ENCODE data around the gene IMMP2L.
"Not testable (repeated sequence)": the region's sequence is repeated elsewhere in the genome, so short reads cannot be mapped to it uniquely, and the experiment has no call there.

The IMMP2L gene

GRCh38 chr7:111561904-111562732 lies at the start of gene IMMP2L:
Gene IMMP2L (minus strand): TSS chr7:111562492.
- DNase-seq = peak; percentile 94

GRCh38 chr7:111609483-111610254 lies 47.4 kb upstream of the IMMP2L start:
- DNase-seq = not testable (repeated sequence)

- DNase-seq = no peak
These were observed 45.3 kb upstream of the IMMP2L start for GRCh38 chr7:111607621-111608020.

- DNase-seq = no peak
These were observed 43.0 kb upstream of the IMMP2L start for GRCh38 chr7:111605246-111605645.

GRCh38 chr7:111600091-111600490 lies 37.8 kb upstream of the IMMP2L start:
- DNase-seq = no peak

- DNase-seq = no peak
These were observed 33.5 kb upstream of the IMMP2L start for GRCh38 chr7:111595780-111596179.

GRCh38 chr7:111594602-111595001 lies 32.3 kb upstream of the IMMP2L start:
- DNase-seq = no peak

- no peak for DNase-seq
These were observed 31.1 kb upstream of the IMMP2L start for GRCh38 chr7:111593343-111593742.

GRCh38 chr7:111588065-111588433 lies 25.8 kb upstream of the IMMP2L start:
- no peak for DNase-seq

GRCh38 chr7:111587410-111588064 lies 25.2 kb upstream of the IMMP2L start:
- no peak for DNase-seq

GRCh38 chr7:111586711-111587409 lies 24.6 kb upstream of the IMMP2L start:
- no peak for DNase-seq

GRCh38 chr7:111581784-111582488 lies 19.6 kb upstream of the IMMP2L start:
- not testable (repeated sequence) for DNase-seq

GRCh38 chr7:111581207-111581606 lies 18.9 kb upstream of the IMMP2L start:
- not testable (repeated sequence) for DNase-seq

GRCh38 chr7:111578754-111579153 lies 16.5 kb upstream of the IMMP2L start:
- DNase-seq = no peak

- DNase-seq = no peak
These were observed 9.4 kb upstream of the IMMP2L start for GRCh38 chr7:111571720-111572119.

GRCh38 chr7:111568870-111569462 lies 6.7 kb upstream of the IMMP2L start:
- DNase-seq = no peak

GRCh38 chr7:111568419-111568818 lies 6.1 kb upstream of the IMMP2L start:
- DNase-seq = no peak

- no peak for DNase-seq
These were observed 1.8 kb upstream of the IMMP2L start for GRCh38 chr7:111564078-111564477.

GRCh38 chr7:111561654-111561903 lies 713 bp downstream of the IMMP2L start:
- DNase-seq = peak; percentile 7

- DNase-seq = no peak
These were observed 1.3 kb downstream of the IMMP2L start for GRCh38 chr7:111560773-111561653.

GRCh38 chr7:111558991-111559390 lies 3.3 kb downstream of the IMMP2L start:
- no peak for DNase-seq
